HG03060 (cell line): ENCODE data around the gene TOP2B.

Source experiments
- ATAC-seq: cut with Tn5 transposase; IDR thresholded peaks from one replicate; pipeline ENCODE4 v1.9.1; 2021; ENCODE audit warnings: low read depth, moderate number of reproducible peaks; ENCODE audit not compliant: unreplicated experiment

The TOP2B gene

GRCh38 chr3:25633919-25634318 lies 30.8 kb downstream of the TOP2B start:
- no peak for ATAC-seq

GRCh38 chr3:25631989-25632388 lies 32.7 kb downstream of the TOP2B start:
- ATAC-seq, result no peak

- no peak for ATAC-seq
Measured at GRCh38 chr3:25621087-25621486, 43.6 kb downstream of the TOP2B start.

- ATAC-seq, result no peak
Measured at GRCh38 chr3:25620493-25620892, 44.2 kb downstream of the TOP2B start.

GRCh38 chr3:25619382-25619781 lies 45.3 kb downstream of the TOP2B start:
- ATAC-seq, result no peak

GRCh38 chr3:25618028-25618427 lies 46.7 kb downstream of the TOP2B start:
- no peak for ATAC-seq

GRCh38 chr3:25611193-25611592 lies 53.5 kb downstream of the TOP2B start:
- ATAC-seq, result no peak

- no peak for ATAC-seq
Measured at GRCh38 chr3:25610779-25611178, 53.9 kb downstream of the TOP2B start.

- ATAC-seq, result no peak
Measured at GRCh38 chr3:25610167-25610566, 54.5 kb downstream of the TOP2B start.

- ATAC-seq, result no peak
Measured at GRCh38 chr3:25604107-25604805, 60.5 kb downstream of the TOP2B start.

- no peak for ATAC-seq
Measured at GRCh38 chr3:25603703-25604102, 61.0 kb downstream of the TOP2B start.

GRCh38 chr3:25597535-25598101 lies 67.1 kb downstream of the TOP2B start:
- ATAC-seq, result no peak

GRCh38 chr3:25594007-25594502 lies 70.7 kb downstream of the TOP2B start:
- no peak for ATAC-seq

- ATAC-seq, result no peak
Measured at GRCh38 chr3:25593001-25593400, 71.7 kb downstream of the TOP2B start.

GRCh38 chr3:25592510-25592968 lies 72.2 kb downstream of the TOP2B start:
- ATAC-seq, result no peak

- ATAC-seq, result no peak
Measured at GRCh38 chr3:25589783-25590258, 74.9 kb downstream of the TOP2B start.

- ATAC-seq, result no peak
Measured at GRCh38 chr3:25589104-25589782, 75.5 kb downstream of the TOP2B start.

GRCh38 chr3:25588441-25589103 lies 76.1 kb downstream of the TOP2B start:
- ATAC-seq, result no peak

- ATAC-seq, result no peak
Measured at GRCh38 chr3:25587975-25588374, 76.7 kb downstream of the TOP2B start.

GRCh38 chr3:25587526-25587925 lies 77.2 kb downstream of the TOP2B start:
- no peak for ATAC-seq

- ATAC-seq, result no peak
Measured at GRCh38 chr3:25587094-25587493, 77.6 kb downstream of the TOP2B start.
